Liver (tissue), 9 donors: Measurements from ENCODE around the gene SNRK. TPM values are rescaled to one million over a fixed set of nuclear protein-coding genes. Genes with fewer than 3 reads are reported as not detected.

Experiments
- DNase-seq: peaks from one replicate; pipeline ENCODE4 v3.0.0-alpha.2; 2017; ENCODE audit warnings: low spot score
- H3K27ac ChIP-seq, 2 donors: one replicate each; pipeline ENCODE4 v1.7.0; 2013; ENCODE audit warnings: inconsistent platforms in 2 of 2, low read length in 2 of 2, control low read depth in 1 of 2, low read depth in 1 of 2, mild to moderate bottlenecking in 1 of 2
- H3K27me3 ChIP-seq, 4 donors: one replicate each; pipeline versions ENCODE4 v1.6.1 to v1.7.0; 2013; ENCODE audit warnings: low read length in 3 of 4, inconsistent platforms in 1 of 4, mild to moderate bottlenecking in 1 of 4, moderate library complexity in 1 of 4; ENCODE audit not compliant: control insufficient read depth in 4 of 4, insufficient read depth in 4 of 4
- H3K36me3 ChIP-seq, 4 donors: one replicate each; pipeline versions ENCODE4 v1.6.1 to v1.7.0; 2013; ENCODE audit warnings: low read length in 3 of 4, mild to moderate bottlenecking in 3 of 4, low read depth in 1 of 4, moderate library complexity in 1 of 4; ENCODE audit not compliant: control insufficient read depth in 4 of 4, insufficient read depth in 3 of 4
- H3K4me1 ChIP-seq, 4 donors: one replicate each; pipeline versions ENCODE4 v1.6.1 to v1.7.0; 2013; ENCODE audit warnings: low read length in 3 of 4, mild to moderate bottlenecking in 3 of 4, moderate library complexity in 1 of 4; ENCODE audit not compliant: control insufficient read depth in 4 of 4, insufficient read depth in 4 of 4
- H3K4me3 ChIP-seq, 3 donors: one replicate each; pipeline versions ENCODE4 v1.6.1 to v1.7.0; 2013; ENCODE audit warnings: low read length in 3 of 3, control low read depth in 1 of 3, low read depth in 1 of 3, mild to moderate bottlenecking in 1 of 3
- H3K9ac ChIP-seq, 2 donors: one replicate each; pipeline ENCODE4 v1.7.0; 2013; ENCODE audit warnings: low read length in 2 of 2, mild to moderate bottlenecking in 2 of 2, moderate library complexity in 2 of 2, control low read depth in 1 of 2, low read depth in 1 of 2
- H3K9me3 ChIP-seq, 4 donors: one replicate each; pipeline versions ENCODE4 v1.6.1 to v1.7.0; 2013; ENCODE audit warnings: low read length in 3 of 4; ENCODE audit not compliant: control insufficient read depth in 4 of 4
- EGR1 ChIP-seq, 2 donors: IDR thresholded peaks; 2 replicates each; pipeline ENCODE4 v1.6.1; 2016 to 2018; ENCODE audit warnings: antibody characterized with exemption in 2 of 2, low read depth in 2 of 2
- FOXA1 ChIP-seq: IDR thresholded peaks from 2 replicates; pipeline ENCODE4 v1.6.1; 2016; ENCODE audit warnings: antibody characterized with exemption
- FOXA2 ChIP-seq: IDR thresholded peaks from 2 replicates; pipeline ENCODE4 v1.6.1; 2016; ENCODE audit warnings: antibody characterized with exemption
- GABPA ChIP-seq, 2 donors: IDR thresholded peaks in 1 of 2; conservative IDR thresholded peaks in 1 of 2; 2 replicates each; pipeline ENCODE4 v1.6.1; 2016; ENCODE audit warnings: antibody characterized with exemption in 2 of 2, mild to moderate bottlenecking in 1 of 2, moderate library complexity in 1 of 2
- HNF4A ChIP-seq, 2 donors: conservative IDR thresholded peaks; 2 replicates each; pipeline ENCODE4 v1.6.1; 2016; ENCODE audit warnings: antibody characterized with exemption in 2 of 2, mild to moderate bottlenecking in 2 of 2
- HNF4G ChIP-seq: IDR thresholded peaks from 2 replicates; pipeline ENCODE4 v1.6.1; 2016; ENCODE audit warnings: antibody characterized with exemption
- JUND ChIP-seq, 2 donors: IDR thresholded peaks; 2 replicates each; pipeline ENCODE4 v1.6.1; 2016; ENCODE audit warnings: antibody characterized with exemption in 2 of 2
- NR2F2 ChIP-seq: IDR thresholded peaks from 2 replicates; pipeline ENCODE4 v1.6.1; 2016; ENCODE audit warnings: antibody characterized with exemption
- RAD21 ChIP-seq, 2 donors: IDR thresholded peaks; 2 replicates each; pipeline ENCODE4 v1.6.1; 2016; ENCODE audit warnings: antibody characterized with exemption in 2 of 2, mild to moderate bottlenecking in 2 of 2
- RXRA ChIP-seq, 2 donors: IDR thresholded peaks; 2 replicates each; pipeline ENCODE4 v1.6.1; 2017 to 2018; ENCODE audit warnings: antibody characterized with exemption in 2 of 2, mild to moderate bottlenecking in 1 of 2
- SP1 ChIP-seq: IDR thresholded peaks from 2 replicates; pipeline ENCODE4 v1.6.1; 2018; ENCODE audit warnings: antibody characterized with exemption, mild to moderate bottlenecking
- TAF1 ChIP-seq: conservative IDR thresholded peaks from 2 replicates; pipeline ENCODE4 v1.6.1; 2016; ENCODE audit warnings: antibody characterized with exemption, mild to moderate bottlenecking
- YY1 ChIP-seq: IDR thresholded peaks from 2 replicates; pipeline ENCODE4 v1.6.1; 2016; ENCODE audit warnings: antibody characterized with exemption, mild to moderate bottlenecking
- WGBS: extraction: QIAGEN DNeasy Blood & Tissue Kit; methylation state at CpG from one replicate; pipeline ENCODE4 v1.1.7; 2013; 5-methylcytosine and 5-hydroxymethylcytosine counted together
- polyA plus RNA-seq, 2 donors: library from polyadenylated mRNA; stranded (reverse) in 1 of 2; unstranded in 1 of 2; fragments of 200-250 nt in 1 of 2; fragments of >200 nt in 1 of 2; fragmentation: Nextera tagmentation in 1 of 2; extraction: Ambion mirVana in 1 of 2; gene quantifications; one replicate each; pipeline versions ENCODE4 v1.2.1 to v1.2.3, GENCODE V29; 2013 to 2015
- total RNA-seq, 2 donors: library from RNA; depleted of rRNA; stranded (reverse); fragments of >200 nt; gene quantifications; one replicate each; pipeline ENCODE4 v1.2.3, GENCODE V29; 2014
- TF ChIP-seq, protein P1 (sequence below): fragments of 150-350 bp; IDR thresholded peaks from 2 replicates; pipeline ENCODE4 v1.5.1; 2017; ENCODE audit warnings: improper control_type of control experiment, low read depth, low read length; ENCODE audit not compliant: missing input control
- TF ChIP-seq, protein P2 (sequence below): IDR thresholded peaks from 2 replicates; pipeline ENCODE4 v1.6.1; 2016; ENCODE audit warnings: antibody characterized with exemption
- TF ChIP-seq, protein P3 (sequence below): IDR thresholded peaks from 2 replicates; pipeline ENCODE4 v1.6.1; 2016; ENCODE audit warnings: antibody characterized with exemption
- TF ChIP-seq, protein P4 (sequence below): IDR thresholded peaks from 2 replicates; pipeline ENCODE4 v1.6.1; 2016; ENCODE audit warnings: antibody characterized with exemption, mild to moderate bottlenecking
- TF ChIP-seq, protein P5 (sequence below): IDR thresholded peaks from 2 replicates; pipeline ENCODE4 v1.6.1; 2016; ENCODE audit warnings: antibody characterized with exemption
- donor health status: healthy.
- donor health status: healthy.
- donor health status: healthy.
- donor health status: healthy.
- donor health status: healthy.

Gene SNRK
- total and polyA plus RNA-seq, 4 donors = 5.8 to 28.5 (median 14.6) TPM

DNA sequence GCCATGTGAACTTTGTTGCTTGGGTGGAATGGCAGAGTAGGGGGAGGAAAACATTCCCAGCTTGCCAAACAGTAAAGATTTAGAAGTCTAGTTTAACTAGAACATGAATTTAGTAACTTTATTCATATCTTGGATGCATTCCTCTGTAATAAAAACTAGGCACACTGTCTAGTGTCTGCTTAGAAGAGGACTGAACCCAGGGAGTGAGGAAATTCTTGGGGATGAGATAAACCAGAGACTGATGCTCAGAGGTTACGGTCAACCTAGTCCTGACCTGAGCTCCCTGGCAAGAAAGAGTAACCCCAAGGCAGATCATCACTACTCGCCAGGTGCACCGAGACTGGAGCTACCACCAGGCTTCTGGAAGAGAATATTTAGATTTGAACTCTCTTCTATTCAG is 58.2 kb downstream of the SNRK start:
- Histone ChIP-seq H3K4me1 (peaks cover 0 to 12% (median 8%) of the 10 kb centered on the region in 4 donors), H3K36me3 (peaks cover 8 to 69% (median 46%) of the 10 kb centered on the region in 4 donors), H3K4me3 (no peak overlapping the region), H3K27ac (no peak overlapping the region), H3K9ac (no peak overlapping the region), H3K9me3 (no peaks in the 10 kb centered on the region), H3K27me3 (no peaks in the 10 kb centered on the region)
- no peak for DNase-seq
- TF ChIP-seq, protein P1, sequence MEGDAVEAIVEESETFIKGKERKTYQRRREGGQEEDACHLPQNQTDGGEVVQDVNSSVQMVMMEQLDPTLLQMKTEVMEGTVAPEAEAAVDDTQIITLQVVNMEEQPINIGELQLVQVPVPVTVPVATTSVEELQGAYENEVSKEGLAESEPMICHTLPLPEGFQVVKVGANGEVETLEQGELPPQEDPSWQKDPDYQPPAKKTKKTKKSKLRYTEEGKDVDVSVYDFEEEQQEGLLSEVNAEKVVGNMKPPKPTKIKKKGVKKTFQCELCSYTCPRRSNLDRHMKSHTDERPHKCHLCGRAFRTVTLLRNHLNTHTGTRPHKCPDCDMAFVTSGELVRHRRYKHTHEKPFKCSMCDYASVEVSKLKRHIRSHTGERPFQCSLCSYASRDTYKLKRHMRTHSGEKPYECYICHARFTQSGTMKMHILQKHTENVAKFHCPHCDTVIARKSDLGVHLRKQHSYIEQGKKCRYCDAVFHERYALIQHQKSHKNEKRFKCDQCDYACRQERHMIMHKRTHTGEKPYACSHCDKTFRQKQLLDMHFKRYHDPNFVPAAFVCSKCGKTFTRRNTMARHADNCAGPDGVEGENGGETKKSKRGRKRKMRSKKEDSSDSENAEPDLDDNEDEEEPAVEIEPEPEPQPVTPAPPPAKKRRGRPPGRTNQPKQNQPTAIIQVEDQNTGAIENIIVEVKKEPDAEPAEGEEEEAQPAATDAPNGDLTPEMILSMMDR = no peak
- TF ChIP-seq, protein P2, sequence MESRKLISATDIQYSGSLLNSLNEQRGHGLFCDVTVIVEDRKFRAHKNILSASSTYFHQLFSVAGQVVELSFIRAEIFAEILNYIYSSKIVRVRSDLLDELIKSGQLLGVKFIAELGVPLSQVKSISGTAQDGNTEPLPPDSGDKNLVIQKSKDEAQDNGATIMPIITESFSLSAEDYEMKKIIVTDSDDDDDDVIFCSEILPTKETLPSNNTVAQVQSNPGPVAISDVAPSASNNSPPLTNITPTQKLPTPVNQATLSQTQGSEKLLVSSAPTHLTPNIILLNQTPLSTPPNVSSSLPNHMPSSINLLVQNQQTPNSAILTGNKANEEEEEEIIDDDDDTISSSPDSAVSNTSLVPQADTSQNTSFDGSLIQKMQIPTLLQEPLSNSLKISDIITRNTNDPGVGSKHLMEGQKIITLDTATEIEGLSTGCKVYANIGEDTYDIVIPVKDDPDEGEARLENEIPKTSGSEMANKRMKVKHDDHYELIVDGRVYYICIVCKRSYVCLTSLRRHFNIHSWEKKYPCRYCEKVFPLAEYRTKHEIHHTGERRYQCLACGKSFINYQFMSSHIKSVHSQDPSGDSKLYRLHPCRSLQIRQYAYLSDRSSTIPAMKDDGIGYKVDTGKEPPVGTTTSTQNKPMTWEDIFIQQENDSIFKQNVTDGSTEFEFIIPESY = no peak
- TF ChIP-seq YY1 (no peak), TAF1 (no peak)
- WGBS = 99% methylated on average over 3 of the region's 3 CpGs

DNA sequence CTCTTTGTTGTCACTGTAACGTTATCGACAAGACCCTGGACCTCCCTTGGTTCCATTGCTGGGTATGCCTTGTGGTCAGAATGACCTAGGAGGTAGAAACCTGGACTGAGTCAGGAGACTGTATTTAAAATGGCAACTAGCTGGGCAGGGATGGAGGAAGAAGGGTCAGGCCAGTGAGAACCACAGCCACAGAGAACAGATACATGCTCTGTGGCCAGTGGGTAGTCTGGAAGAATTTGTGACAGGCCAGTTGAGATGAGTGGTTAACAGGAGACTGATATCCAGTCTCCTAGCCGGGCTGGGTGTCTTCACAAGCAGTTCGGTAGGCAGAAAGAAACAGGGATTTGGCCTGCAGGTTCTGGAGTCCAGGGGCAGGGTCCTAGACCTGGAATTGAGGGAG is 58.9 kb downstream of the SNRK start:
- TF ChIP-seq RAD21 (IDR thresholded peaks at IDR 0.05) = no peak
- TF ChIP-seq, protein P2 = no peak
- TF ChIP-seq, protein P3, sequence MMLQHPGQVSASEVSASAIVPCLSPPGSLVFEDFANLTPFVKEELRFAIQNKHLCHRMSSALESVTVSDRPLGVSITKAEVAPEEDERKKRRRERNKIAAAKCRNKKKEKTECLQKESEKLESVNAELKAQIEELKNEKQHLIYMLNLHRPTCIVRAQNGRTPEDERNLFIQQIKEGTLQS = no peak
- TF ChIP-seq HNF4A (conservative IDR thresholded peaks at IDR 0.05) = no peak
- TF ChIP-seq EGR1 (IDR thresholded peaks at IDR 0.05; ENCODE audit: low read depth in 2 of 2) = no peak
- TF ChIP-seq RXRA (IDR thresholded peaks at IDR 0.05) = no peak
- TF ChIP-seq NR2F2 = no peak
- TF ChIP-seq GABPA (IDR thresholded peaks at IDR 0.05 in 1 of 2, conservative IDR thresholded peaks at IDR 0.05 in 1 of 2) = no peak
- no peak for TF ChIP-seq TAF1
- TF ChIP-seq FOXA2 = no peak
- no peak for TF ChIP-seq YY1
- TF ChIP-seq, protein P4, sequence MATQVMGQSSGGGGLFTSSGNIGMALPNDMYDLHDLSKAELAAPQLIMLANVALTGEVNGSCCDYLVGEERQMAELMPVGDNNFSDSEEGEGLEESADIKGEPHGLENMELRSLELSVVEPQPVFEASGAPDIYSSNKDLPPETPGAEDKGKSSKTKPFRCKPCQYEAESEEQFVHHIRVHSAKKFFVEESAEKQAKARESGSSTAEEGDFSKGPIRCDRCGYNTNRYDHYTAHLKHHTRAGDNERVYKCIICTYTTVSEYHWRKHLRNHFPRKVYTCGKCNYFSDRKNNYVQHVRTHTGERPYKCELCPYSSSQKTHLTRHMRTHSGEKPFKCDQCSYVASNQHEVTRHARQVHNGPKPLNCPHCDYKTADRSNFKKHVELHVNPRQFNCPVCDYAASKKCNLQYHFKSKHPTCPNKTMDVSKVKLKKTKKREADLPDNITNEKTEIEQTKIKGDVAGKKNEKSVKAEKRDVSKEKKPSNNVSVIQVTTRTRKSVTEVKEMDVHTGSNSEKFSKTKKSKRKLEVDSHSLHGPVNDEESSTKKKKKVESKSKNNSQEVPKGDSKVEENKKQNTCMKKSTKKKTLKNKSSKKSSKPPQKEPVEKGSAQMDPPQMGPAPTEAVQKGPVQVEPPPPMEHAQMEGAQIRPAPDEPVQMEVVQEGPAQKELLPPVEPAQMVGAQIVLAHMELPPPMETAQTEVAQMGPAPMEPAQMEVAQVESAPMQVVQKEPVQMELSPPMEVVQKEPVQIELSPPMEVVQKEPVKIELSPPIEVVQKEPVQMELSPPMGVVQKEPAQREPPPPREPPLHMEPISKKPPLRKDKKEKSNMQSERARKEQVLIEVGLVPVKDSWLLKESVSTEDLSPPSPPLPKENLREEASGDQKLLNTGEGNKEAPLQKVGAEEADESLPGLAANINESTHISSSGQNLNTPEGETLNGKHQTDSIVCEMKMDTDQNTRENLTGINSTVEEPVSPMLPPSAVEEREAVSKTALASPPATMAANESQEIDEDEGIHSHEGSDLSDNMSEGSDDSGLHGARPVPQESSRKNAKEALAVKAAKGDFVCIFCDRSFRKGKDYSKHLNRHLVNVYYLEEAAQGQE = no peak
- no peak for TF ChIP-seq FOXA1
- TF ChIP-seq JUND (IDR thresholded peaks at IDR 0.05) = no peak
- TF ChIP-seq, protein P1 = no peak
- TF ChIP-seq SP1 = no peak
- TF ChIP-seq, protein P5, sequence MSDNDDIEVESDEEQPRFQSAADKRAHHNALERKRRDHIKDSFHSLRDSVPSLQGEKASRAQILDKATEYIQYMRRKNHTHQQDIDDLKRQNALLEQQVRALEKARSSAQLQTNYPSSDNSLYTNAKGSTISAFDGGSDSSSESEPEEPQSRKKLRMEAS = no peak
- no peak for TF ChIP-seq HNF4G
- Histone ChIP-seq H3K9ac (no peak overlapping the region), H3K9me3 (no peaks in the 10 kb centered on the region), H3K4me3 (no peak overlapping the region), H3K36me3 (peaks cover 10 to 74% (median 44%) of the 10 kb centered on the region in 4 donors), H3K27me3 (no peaks in the 10 kb centered on the region), H3K4me1 (peaks cover 0 to 8% (median 6%) of the 10 kb centered on the region in 4 donors), H3K27ac (no peak overlapping the region)
- WGBS = 95% methylated on average over 4 of the region's 4 CpGs
- DNase-seq = no peak
